Stimulated activated CD8-positive, alpha-beta memory T cell treated with anti-CD3 and anti-CD28 coated beads, Interleukin-15, amount 100 ng/mL, for 48 hours (primary cell): ENCODE measurements around the gene SLC5A5.
"Not testable (repeated sequence)": the region's sequence is repeated elsewhere in the genome, so short reads cannot be mapped to it uniquely, and the experiment has no call there.

Experiments
- DNase-seq, 2 donors: peaks; one replicate each; pipeline ENCODE4 v3.0.0-alpha.2; 2020; ENCODE audit warnings: low read depth in 2 of 2

SLC5A5 gene

DNA sequence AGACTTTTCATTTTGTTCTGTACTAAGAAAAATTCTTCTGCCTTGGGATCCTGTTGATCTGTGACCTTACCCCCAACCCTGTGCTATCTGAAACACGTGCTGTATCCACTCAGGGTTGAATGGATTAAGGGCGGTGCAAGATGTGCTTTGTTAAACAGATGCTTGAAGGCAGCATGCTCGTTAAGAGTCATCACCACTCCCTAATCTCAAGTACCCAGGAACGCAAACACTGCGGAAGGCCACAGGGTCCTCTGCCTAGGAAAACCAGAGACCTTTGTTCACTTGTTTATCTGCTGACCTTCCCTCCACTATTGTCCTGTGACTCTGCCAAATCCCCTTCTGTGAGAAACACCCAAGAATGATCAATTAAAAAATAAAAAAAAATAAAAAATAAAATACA, 47.4 kb downstream of the SLC5A5 start:
- DNase-seq: not testable (repeated sequence)

DNA sequence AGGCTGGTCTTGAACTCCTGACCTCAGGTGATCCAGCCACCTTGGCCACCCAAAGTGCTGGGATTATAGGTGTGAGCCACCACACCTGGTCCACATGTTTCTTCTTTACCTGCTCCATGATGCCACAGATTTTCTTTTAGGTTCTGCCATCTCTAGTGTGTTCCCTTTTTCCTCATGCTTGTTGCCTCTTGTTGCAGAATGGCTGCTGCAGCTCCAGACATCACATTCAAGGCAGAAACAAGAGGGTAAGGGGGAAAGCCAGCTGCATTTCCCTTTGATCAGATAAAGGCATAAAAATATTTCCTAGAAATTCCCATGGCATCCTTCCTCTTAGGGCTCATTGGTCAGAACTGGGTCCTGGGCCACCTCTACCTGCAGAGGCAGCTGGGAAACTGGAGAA, 48.8 kb downstream of the SLC5A5 start:
- no peak for DNase-seq

DNA sequence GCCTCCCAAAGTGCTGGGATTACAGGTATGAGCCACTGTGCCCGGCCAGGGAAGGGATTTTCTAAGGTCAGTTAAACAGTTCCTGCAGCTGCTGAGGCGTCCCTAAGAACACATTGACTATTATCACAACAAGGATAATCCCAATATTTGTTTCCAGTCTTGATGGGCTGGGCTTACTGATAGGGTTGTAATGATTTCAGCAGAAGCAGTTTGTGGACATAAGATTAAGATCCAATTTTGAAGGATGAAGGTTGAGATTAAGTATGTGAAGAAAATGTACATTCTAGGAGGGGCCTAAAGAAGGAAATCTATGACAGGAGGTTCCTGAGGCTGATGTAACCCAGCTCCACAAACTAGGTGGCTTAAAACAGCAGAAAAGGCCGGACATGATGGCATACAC, 50.4 kb downstream of the SLC5A5 start:
- DNase-seq: no peak

DNA sequence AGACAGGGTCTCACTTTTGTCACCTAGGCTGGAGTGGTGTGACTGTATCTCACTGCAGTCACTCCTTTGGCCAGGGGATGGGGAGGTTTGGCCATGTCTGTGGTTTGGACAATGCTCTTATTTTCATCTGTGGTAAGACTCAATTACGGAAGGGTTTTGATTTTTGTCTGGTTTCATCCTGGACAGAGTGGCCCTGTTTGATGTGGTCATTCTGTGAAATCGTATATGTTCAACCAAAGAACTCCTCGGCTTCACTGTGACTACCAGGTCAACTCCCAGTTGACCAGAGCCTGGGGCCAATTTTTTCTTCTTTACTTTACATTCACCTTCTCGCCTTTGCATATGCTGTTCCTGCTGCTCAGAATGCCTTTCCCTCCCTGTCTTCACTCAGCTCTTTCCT, 54.3 kb downstream of the SLC5A5 start:
- no peak for DNase-seq

DNA sequence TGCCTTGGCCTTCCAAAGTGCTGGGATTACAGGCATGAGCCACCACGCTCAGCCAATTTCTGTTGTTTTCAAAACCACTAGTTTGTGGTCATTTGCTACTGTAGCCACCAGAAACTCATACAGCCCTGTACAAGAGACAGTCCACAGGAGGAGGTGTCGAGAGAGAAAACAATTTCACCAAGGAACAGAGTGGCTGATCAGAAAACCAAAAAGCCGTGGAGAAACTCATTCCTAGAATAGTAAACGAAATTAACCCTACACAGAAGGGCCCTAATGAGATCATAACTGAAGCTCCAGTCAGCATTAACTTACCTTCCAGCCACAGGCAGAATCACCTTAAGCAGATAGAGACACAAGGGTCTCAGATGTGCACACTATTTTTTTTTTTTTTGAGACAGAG, 57.3 kb downstream of the SLC5A5 start:
- DNase-seq: no peak

DNA sequence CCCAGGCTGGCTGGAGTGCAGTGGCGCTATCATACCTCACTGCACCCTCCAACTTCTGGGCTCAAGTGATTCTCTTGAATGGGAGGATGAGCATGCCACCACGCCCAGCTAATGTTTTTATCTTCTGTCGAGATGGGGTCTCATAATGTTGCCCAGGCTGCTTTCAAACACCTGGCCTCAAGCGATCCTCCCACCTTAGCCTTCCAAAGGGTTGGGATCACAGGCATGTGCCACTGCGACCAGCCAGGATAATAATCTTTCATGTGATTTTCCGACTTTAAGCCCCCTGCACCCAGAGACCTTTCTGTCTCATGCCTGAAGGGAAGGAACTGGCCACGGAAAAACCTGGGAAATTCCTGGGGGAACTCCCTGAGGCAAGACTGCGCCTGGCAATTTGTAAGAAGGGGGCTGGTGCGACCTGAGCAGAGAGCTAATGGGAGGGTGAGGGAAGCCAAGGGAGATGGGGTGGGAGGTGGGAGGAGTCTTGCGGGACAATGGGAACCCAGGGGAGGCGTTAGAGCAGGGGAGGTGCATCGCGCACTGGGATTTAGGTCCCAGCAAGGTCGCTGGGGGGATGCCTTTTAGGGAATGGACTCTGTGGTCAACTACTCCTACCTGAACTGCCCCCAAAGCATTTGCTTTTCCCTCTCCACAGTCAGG, 59.9 kb downstream of the SLC5A5 start:
- DNase-seq: no peak

DNA sequence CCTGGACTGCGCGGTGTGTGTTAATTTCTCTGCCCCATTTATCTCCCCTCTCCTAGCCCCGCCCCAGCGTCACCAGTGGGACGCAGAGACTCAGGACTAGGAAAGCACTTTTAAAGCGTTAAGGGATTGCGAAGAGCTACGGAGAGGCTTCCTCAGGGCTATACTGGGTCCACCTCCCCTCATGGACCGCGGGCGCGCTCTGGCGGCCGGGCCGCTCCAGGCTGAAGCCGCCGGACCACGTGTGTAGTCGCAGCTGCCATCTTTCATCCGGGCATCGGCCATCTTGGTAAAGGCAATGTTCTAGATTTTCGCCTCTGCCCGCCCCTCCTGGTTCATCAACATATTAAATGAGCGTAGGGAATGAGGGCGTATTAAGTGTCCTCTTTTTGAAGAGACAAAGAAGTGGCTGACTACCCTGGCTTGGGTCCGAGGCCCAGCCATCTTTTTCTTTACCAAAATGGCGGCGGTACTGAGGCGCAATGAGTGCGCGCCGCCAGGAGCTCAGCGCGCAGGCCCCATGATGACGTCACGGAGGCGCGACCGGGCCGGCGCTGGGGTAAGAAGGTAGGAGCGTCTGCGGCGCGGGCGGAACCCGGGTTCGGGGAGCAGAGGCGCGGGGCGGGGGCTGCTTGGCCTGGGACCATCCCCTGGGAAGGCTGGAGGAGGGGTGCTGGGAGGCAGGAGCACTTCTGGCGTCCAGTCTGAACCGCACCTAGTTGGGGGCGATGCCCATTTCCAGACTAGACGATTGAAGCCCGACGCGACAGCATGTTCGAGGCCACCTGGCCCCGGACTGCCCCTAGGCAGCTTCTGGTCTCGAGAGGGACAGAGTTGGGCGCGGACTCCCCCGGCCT, 61.0 kb downstream of the SLC5A5 start, which contains the start of gene CCDC124:
Gene CCDC124, plus strand, starts transcription at position 531 of the 854 bp plus-strand sequence. CDS start 3,406 bp downstream, outside the sequence.
- peak; percentile 86 to 87 for DNase-seq

DNA sequence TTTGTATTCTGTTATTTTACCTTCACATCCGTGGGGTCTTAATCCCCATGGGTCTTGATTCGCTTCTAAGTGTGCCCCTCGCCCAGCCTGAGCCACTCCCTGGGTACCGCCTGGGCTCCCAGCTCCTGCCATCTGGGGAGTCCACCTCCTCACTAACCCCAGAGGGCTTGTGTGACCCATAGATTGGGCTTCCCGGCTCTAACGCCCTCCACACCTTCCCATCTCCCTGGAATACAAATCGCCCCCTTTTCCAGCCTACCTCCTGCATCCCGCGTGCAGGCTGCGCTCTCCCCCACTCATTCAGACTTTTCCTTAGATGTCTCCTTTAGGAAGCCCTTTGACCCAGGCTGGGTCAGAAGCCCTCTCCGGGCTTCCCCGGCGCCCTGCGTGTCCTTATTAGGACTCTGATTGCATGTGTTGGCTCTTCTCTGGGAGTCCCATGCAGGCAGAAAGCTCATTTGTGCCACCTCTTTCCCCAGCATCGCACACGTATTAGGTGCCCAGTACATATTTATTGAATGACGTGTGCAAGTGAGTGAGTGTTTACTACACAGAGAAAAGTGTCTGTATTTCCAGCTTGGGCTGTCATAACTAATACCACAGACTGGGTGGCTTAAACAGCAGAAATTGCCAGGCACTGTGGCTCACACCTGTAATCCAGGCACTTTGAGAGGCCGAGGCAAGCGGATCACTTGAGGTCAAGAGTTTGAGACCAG, 61.8 kb downstream of the SLC5A5 start:
- no peak for DNase-seq

DNA sequence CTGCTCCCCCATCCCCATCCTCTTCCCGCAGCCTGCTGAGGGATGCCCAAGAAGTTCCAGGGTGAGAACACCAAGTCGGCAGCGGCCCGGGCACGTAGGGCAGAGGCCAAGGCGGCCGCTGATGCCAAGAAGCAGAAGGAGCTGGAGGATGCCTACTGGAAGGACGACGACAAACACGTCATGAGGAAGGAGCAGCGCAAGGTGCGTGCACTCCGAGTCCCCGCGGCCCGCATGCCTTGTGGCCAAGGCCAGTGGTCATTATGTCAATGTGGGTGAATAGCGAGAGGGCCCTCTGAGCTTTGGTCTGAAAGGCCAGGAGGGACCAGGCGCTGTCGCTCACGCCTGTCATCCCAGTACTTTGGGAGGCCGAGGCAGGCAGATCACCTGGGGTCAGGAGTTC, 64.6 kb downstream of the SLC5A5 start:
- no peak for DNase-seq

DNA sequence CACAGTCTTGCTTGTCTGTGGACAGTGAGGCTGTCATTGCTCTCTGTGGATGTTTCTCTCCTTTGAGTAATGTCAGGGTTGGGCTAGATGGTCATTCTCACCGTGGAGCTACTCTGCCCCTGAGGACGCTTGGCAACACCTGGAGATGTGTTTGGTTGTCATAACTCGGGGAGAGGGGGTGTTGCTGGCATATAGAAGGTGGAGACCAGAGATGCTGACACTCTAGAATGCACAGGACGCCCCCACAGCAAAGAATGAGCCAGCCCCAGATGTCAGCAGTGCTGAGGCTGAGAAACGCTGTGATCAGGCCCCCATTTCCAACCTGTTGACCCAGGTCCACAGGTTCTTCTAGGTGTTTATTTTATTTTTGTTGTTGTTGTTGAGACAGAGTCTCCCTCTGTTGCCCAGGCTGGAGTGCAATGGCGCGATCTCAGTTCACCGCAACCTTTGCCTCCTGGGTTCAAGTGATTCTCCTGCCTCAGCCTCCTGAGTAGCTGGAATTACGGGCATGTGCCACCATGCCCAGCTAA, 65.7 kb downstream of the SLC5A5 start:
- no peak for DNase-seq

DNA sequence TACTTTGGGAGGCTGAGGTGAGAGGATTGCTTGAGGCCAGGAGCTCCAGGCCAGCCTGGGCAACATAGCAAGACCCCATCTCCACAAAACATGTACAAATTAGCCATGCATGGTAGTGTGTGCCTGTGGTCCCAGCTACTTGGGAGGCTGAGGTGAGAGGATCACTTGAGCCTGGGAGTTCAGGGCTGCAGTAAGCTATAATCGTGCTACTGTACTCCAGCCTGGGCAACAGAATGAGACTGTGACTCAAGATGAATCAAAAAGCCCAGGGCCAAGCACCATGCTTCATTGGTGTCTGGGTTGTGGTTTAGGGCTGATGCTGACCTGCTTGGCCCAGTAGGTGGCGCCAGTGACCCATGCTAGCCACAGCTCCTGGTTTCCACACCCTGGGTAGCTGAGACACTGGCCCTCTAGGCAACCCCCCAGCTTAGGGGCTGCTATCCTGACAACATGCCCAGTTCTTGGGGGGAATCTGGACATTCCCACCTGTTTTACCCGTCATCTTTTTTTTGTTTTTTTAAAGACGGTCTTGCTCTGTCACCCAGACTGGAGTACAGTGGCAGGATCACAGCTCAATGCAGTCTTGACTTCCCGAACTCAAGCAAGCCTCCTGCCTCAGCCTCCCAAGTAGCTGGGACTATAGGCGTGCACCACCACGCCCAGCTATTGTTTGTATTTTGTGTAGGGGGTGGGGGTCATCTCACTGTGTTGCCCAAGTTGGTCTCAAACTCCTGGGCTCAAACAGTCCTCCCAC, 66.5 kb downstream of the SLC5A5 start:
- peak; percentile 68 to 71 for DNase-seq

DNA sequence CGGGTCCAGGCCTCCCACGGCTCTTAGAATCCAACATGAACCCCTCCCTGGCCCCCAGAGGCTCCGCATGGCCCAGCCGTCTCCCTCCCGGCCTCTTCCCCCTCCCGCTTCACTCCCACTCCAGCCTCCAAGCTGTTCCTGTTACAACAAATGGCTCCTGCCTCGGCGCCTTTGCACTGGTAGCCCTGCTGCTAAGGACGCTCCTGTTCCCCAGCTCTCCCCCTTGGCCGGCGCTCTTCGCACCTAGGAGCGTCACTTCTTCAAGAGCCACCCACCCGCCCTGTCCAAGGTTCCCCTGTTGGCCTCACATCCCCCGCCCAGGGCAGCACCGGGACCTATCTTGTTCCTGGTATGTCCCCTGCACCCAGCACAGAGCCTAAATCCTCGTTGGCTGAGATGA, 70.4 kb downstream of the SLC5A5 start:
- DNase-seq: no peak

DNA sequence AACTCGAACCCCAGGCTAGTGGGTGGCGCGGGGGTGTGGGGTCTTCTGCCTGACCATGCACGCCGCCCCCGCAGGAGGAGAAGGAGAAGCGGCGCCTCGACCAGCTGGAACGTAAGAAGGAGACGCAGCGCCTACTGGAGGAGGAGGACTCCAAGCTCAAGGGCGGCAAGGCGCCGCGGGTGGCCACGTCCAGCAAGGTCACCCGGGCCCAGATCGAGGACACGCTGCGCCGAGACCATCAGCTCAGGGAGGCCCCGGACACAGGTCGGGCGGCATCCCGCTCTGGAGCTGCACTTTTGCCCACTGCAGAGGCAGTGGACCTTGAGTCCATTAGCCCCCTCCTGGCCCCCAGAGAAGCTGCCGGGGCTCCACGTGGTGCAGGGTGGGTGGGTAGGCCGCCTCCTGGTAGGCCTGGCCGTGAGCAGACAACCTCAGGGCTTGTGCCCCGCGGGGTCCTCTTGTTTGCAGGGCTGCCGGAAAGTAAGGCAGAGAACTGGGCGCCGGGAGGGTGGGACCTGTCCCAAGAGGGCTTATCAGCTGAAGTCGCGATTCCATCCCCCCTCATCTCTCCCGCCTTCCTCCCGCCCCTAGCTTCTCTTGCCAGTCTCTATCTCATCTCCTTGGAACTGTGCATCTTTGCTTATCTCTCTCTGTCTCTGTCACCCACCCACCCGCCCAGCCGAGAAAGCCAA, 71.0 kb downstream of the SLC5A5 start:
- DNase-seq: no peak

DNA sequence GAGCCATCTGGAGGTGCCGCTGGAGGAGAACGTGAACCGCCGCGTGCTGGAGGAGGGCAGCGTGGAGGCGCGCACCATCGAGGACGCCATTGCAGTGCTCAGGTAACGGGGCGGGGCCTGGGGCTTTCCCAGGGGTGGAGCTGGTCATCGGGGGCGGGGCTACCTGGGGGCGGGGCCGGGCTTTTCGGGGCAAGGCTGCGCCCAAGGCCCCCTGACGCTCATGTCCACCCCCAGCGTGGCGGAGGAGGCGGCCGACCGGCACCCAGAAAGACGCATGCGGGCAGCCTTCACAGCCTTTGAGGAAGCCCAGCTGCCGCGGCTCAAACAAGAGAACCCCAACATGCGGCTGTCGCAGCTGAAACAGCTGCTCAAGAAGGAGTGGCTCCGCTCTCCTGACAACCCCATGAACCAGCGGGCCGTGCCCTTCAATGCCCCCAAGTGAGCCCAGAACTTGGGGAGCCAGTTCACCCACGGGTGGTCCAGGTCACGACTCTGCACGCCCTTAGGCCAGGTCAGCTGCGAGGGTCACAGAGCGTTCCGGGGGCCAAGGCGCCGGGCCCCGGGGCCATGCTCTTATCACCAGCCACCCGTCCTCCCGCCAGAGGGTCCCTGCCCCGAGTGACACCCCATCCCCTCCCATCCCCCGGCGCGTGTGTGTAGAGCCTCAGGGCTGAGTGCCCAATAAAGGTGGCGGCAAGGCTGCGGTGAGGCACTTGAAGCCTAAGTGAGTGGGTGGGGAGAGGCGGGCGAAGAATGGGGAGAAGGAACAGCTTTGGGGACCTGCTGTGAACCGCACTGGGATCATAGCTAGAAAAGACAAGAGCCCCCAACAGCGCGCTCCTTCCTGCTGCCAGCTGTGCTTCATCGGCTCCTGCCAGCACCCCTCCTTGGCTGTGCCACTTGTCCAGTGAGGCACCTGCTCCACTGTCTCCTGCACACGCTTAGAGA, 71.8 kb downstream of the SLC5A5 start:
- no peak for DNase-seq

DNA sequence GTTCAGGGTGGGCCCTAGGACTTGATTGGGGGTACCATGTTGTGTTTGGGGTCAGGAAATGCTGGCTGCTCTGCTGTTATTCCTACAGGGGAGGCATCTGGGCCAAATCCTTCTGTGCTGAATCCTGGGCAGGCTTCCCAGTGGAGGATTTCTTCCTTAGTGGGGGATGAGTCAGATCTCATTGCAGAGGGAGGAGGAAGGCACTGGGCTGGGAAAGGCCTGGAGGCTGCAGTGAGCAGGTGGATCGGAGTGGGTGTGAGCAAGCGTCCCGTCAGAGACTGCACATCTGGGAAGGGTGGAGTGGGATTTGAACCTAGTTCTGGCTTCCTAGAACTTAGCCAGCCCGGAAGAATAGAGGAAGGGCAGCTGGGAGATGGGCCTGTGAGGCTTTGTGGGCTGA, 72.6 kb downstream of the SLC5A5 start:
- DNase-seq: no peak
